Superior temporal gyrus (tissue), 1 donor: ENCODE results near the gene JADE2.

Experiments
- DNase-seq: peaks from one replicate; pipeline ENCODE4 v3.0.0-alpha.2; 2016; ENCODE audit errors: extremely low spot score

JADE2 gene

GRCh38 chr5:134570365-134570758 is 44.9 kb downstream of the JADE2 start:
- DNase-seq, result no peak

DNA sequence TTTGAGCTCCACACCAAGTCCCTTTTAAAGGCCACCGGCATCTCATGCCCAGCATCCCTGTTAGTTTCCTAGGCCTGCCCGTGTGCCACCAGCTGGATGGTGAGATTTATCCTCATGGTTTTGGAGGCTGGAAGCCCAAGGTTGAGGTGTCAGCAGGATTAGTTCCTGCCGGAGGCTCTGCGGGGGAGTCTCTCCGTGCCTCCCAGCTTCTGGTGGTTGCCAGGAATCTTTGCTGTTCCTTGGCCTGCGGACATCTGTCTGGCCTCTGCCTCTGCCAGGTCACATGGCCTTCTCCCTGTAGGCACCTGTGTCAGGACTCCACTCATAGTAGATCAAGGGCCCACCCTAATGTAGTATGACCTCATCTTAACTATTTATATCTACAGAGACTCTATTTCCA is 45.4 kb downstream of the JADE2 start:
- DNase-seq, result no peak

- DNase-seq, result no peak
These were observed 46.4 kb downstream of the JADE2 start for GRCh38 chr5:134571693-134572405.

DNA sequence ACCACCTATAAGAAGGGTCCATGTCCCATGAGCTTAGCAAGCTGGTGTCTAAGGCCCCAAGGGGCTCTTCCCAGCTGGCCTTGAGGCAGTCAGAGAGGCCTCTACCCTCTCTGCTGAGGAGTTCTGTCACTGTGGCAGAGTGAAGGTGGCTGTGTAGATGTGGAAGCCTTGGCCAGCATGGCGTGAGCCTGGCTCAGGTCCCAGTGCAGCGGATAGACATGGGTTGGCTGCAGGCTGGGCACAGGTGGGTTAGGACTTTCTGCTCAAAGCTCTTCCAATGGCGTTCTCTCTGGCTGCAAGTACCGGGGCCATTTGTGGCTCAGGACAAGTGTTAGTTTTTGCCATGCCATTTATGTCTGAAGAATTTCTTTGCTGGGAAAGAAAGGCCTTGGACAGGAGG is 47.3 kb downstream of the JADE2 start:
- DNase-seq, result no peak

DNA sequence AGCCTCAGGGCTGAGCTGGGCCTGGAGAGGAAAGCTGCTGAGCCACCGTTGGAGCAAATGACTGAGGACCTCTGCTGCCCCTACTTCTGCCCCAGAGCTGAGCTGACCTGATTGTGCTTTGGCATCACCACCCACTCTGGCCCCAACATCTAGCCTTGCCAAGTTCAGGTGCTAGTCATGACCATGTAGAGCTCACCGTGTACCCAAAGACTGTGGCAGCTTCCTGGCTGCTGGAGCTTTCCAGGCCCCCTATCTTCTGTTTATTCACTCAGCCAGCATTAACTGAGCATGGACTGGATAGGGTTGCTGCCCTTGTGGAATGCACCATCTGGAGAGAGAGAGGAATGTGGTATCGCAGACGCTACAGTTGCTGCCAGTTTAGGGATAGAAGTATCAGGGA is 49.1 kb downstream of the JADE2 start:
- no peak for DNase-seq

DNA sequence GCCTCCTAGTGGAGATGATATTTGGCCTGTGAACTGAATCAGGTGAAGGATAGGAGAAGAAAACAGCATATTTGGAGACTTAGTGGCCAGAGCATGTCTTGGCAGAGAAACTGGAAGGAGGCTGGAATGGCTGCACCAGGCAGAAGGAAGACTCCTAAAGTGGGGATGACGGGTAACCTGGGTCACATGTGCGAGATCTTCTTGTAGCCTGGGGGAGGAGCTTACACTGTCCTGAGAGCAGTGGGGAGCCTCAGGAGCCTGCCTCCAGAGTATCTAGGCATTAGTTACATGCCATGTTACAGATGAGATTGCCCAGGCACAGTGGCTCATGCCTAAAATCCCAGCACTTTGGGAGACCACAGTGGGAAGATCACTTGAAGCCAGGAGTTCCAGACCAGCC is 49.8 kb downstream of the JADE2 start:
- no peak for DNase-seq

DNA sequence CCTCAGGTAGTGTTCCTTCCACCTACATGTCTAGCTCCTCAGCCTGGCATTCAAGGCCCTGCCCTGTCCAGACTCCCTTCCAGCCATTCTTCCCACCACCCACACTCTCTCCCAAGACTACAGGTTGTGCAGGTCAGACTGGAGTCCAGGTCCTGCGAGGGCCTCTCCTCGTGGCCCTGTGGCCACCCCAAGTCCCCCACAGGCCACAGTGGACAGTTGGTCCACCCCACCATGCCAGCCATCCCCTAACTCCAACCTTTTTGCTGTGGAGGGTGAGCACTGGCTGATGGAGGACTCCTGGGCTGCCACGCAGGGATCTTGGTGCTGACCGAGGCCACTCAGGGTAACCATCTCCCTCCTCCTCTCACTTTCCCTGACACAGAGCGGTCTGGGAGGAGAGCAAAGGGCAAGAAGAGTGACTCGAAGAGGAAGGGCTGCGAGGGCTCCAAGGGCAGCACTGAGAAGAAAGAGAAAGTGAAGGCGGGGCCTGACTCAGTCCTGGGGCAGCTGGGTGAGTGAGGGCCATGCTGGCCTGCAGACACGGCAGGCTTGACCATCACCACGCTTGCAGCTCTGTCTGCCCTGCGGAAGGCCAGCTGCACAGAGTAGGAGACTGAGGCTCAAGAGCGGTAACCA is 51.0 kb downstream of the JADE2 start:
- no peak for DNase-seq

DNA sequence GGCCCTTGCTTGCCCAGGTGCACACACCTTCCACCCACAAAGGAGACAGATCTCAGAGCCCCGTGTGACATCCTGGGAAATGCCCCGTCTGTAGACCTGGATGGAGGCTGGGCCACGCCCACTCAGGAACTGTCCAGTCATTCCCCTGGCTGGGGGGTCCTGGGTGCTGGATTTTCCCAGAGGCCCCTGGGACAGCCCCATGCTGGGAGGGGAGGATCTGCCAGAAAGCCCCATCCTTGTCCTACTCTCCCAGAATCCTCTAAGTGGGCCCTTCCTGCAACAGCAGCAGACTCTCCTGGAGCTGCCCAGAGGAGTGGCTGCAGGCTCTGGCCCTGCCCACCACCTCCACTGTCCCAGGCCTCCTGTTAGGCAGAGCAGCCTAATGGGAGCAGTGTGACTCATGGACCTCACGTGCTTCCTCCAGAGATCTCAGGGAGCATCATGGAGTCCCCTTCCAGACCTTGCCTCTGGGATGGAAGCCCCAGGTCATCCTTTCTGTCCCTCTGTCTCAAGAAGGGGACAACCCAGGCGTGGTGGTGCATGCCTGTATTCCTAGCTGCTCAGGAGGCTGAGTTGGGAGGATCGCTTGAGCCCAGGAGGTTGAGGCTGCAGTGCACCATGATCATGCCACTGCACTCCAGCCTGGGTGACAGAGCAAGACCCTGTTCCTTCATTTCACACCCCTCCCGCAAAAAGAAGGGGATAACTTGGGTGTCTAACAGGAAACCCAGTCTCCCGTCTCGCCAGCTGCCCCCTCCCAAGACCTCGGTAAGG is 51.7 kb downstream of the JADE2 start:
- no peak for DNase-seq

DNA sequence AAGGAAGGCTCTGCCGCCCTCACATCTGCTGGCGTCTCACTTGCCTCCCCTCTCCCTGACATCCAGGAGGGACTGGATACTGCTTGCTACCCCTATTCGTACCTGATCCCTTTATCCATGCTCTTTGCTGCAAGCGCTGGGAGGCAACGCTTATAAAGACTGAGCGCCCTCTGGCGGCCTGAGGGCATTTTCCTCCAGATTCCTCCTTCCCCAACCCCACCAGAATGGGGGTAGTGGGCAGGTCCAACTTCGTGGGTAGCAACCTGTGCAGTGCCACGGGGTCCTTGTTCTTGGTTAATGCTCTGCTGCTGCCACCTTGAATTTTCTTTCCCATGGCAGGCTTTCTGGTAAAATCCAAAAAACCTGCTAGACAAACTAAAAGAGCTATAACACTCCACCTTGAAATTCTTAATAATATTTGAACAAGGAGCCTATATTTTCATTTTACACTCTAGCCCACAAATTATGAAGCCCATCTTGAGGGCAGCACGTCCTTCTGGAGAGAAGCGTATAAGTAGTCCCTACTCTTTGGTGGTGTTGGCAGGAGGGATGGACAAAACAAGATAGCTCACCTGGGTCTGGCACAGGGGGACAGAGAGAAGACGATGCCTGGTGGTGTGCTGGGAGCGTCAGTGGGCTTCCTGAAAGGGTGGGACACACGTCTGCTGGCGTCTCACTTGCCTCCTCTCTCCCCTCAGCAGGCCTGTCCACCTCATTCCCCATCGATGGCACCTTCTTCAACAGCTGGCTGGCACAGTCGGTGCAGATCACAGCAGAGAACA is 52.5 kb downstream of the JADE2 start:
- DNase-seq, result peak; percentile 91

DNA sequence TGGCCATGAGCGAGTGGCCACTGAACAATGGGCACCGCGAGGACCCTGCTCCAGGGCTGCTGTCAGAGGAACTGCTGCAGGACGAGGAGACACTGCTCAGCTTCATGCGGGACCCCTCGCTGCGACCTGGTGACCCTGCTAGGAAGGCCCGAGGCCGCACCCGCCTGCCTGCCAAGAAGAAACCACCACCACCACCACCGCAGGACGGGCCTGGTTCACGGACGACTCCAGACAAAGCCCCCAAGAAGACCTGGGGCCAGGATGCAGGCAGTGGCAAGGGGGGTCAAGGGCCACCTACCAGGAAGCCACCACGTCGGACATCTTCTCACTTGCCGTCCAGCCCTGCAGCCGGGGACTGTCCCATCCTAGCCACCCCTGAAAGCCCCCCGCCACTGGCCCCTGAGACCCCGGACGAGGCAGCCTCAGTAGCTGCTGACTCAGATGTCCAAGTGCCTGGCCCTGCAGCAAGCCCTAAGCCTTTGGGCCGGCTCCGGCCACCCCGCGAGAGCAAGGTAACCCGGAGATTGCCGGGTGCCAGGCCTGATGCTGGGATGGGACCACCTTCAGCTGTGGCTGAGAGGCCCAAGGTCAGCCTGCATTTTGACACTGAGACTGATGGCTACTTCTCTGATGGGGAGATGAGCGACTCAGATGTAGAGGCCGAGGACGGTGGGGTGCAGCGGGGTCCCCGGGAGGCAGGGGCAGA is 53.3 kb downstream of the JADE2 start:
- DNase-seq, result no peak

GRCh38 chr5:134579284-134579771 is 53.9 kb downstream of the JADE2 start:
- DNase-seq, result no peak

DNA sequence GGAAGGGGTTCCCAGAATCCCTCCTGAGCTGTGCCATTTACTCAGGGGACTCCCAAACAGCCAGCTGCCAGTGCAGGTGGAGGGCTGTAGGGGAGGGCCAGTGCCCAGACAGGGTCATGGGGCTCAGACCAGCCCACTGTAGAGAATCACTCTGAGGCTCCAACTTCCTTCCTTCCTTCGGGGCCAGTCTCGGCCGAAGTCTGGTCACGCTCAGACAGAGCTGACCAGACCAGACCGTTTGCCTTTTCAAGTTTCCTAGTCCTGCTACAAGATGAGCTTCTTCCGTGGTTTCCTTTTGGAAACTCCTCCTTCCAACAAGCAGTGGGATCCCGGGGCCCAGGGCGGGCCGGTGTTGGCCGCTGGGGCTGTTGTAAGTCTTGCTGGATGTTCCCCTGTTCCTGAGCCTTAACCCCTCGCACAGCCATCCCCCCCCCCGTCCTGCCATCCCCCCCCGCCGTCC is 54.6 kb downstream of the JADE2 start:
- no peak for DNase-seq

- no peak for DNase-seq
These were observed 55.9 kb downstream of the JADE2 start for GRCh38 chr5:134581241-134581981.

DNA sequence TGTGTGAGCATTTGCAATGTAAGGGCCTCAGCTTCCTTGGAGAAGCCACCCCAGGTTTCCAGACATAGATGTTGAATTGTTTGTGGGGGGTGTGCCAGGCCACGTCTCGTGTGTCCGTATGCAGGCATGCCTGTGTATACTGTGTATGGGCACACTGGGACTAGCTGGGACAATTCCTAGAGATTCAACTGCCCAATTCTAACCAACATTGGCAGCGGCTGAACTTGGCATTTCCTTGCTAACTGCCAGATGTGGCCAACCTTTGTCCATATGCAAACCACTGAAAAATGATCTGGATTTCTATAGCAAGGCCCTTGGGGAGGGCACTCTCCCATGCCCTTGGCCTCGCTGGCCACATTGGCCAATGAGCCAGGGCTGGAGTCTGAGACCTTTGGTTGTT is 56.8 kb downstream of the JADE2 start:
- DNase-seq, result no peak

DNA sequence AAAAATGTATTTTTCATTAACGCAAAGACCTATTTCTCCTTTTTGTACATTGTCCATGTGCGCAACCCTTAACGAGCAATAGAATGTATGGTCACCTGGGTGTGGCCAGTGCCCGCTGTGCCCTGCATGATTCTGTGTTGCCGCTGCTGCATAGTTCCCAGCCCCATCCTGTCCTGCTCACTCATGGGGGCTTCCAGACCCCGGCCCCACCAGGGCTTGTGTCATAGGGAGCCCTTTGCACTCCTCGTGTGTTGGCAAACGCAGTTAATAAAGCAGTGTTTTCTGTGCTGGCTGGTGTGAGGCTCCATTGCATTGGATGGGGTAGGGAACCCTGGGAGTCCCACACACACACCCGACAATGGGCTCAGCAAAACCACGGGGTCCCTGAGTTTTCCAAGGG is 57.5 kb downstream of the JADE2 start:
- DNase-seq, result no peak

DNA sequence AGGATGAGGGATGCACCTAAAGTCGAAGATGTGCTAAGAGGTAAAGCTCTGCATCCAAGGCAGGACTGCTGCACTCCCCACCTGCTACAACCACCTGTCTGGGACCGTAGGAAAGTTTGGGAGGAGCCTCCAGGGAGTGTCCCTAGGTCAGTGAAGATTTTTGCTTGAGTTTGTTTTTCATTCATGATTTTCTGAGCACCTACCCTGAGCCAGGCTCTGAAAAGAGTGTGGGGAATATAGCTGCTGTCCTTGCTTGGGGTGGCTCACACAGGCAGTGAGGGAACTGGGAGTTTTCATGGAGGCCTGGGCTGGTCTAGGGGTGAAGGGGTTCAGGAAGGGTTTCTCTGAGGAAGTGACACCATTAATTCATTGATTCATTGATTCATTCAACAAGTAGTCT is 58.3 kb downstream of the JADE2 start:
- DNase-seq, result no peak

DNA sequence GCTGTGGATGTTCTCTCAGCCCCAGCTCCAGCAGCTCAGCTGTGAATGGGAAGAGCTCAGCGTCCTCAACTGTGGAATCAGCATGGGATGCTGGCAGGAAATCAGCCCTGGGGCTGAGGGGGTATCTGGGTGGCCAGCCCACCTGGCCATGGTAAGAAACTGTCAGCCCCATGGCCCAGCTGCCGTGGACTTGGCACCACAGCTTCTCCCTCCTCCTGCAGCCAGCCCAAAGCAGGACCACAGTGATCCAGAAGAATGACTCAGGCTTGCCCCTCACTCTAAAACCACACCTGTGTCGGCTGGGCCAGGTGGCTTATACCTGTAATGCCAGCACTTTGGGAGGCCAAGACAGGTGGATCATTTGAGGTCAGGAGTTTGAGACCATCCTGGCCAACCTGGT is 59.2 kb downstream of the JADE2 start:
- no peak for DNase-seq

- DNase-seq, result no peak
These were observed 60.5 kb downstream of the JADE2 start for GRCh38 chr5:134585966-134586365.

DNA sequence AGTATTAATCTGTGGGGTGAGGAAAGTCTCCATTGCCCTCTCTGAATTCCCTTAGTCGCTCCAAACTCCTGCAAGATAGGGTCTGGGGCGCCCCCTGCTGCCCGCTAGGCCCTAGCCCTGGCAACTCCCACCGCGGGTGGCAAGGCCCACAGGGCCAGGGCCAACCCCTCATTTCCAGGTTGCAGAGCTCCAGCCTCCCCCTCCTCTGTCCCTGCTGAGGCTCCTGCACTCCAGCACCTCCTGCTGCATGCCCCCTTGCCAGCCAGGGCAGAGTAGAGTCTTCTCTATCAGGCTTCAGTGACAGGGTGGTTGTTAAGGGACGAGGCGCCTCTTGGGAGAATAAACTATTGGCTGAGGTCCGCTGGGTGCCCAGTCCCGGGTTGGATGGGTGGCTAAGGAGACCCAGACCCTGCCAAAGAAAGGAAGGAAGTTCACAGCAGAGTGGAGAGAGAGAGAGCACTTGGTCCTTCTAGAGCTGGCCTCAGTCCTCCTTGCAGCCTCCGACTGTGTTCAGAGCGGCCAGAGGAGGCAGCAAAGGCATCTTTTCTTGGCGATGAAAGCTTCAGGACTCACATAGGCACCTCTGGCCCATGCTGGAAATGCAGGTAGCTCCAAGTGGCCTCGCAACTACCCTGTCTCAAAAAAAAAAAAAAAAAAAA is 61.5 kb downstream of the JADE2 start:
- peak; percentile 77 for DNase-seq
